Measurements from ENCODE around the gene CCN5. TPM values are rescaled to one million over a fixed set of nuclear protein-coding genes. Genes with fewer than 3 reads are reported as not detected.

CCN5 gene, protein sequence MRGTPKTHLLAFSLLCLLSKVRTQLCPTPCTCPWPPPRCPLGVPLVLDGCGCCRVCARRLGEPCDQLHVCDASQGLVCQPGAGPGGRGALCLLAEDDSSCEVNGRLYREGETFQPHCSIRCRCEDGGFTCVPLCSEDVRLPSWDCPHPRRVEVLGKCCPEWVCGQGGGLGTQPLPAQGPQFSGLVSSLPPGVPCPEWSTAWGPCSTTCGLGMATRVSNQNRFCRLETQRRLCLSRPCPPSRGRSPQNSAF
- not detected in 2 replicates for total RNA-seq (2014; rRNA removed; shearing (Covaris generic))

DNA sequence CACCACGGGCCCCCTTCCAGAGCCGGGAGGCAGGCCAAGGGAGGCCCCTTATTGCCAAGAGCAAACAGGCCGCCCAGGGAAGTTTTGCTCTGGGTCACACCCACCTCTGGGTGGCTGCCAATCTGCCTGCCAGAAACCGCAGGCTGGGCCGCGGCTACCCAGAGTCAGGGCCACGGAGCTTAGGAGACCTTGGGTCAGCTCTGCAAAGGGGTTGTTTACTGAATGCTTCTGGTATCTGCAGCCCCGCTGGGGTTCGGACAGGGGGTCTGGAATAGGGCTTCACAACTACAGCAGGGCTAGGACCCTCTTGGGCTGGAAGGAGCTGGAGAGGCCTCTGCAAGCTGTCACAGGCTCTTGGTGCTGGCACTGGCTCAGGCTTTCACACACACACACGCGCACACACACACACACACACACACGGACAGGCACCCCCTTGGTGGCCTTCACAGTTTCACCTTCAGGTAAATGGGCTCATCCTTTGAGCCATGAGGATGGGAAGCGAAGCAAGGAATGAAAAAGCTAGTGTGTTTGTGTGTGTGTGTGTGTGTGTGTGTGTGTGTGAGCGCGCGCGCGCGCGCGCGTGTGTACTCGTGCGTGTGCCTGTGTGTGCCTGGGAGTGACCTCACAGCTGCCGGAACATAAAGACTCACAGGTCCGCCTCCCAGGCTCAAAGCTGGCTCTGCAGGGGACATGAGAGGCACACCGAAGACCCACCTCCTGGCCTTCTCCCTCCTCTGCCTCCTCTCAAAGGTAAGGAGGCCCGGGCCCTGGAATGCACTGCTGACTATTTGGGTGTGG, at the start of gene CCN5:
TSS of gene CCN5 (plus strand) at position 669 of the 798 bp plus-strand sequence. CDS start at position 691, 22 bp downstream.

DNA sequence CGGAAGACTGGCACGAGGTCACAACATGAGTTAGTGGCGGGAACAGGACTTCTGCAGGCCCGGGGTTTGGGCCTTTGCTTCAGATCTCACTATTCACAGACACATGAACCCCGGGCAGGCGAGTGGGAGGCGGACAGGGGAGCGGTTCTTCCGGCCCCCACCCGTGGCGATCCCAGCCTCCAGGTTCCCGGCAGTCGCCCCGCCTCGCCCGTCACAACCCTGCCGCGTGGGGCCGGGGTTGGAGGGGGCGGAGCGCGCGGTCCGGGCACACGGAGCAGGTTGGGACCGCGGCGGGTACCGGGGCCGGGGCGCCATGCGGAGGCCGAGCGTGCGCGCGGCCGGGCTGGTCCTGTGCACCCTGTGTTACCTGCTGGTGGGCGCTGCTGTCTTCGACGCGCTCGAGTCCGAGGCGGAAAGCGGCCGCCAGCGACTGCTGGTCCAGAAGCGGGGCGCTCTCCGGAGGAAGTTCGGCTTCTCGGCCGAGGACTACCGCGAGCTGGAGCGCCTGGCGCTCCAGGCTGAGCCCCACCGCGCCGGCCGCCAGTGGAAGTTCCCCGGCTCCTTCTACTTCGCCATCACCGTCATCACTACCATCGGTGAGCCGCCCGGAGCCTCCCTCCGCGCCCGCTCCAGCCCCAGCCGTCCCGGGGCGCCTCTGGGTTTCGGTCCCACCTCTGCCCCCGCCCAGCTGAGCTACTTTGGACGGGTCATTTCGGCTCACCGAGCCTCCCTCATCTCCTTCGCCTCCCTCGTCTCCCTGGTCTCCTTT, 30.6 kb downstream of the CCN5 start, which contains the start of gene KCNK15:
TSS of gene KCNK15 (plus strand) at position 268 of the 769 bp plus-strand sequence. CDS start at position 314, 46 bp downstream.

Other genes starting within 250 kb of the CCN5 start
- gene TTPAL, start 239.5 kb upstream of the CCN5 start, total RNA-seq (2014; rRNA removed; shearing (Covaris generic)) = 12.1 and 12.5 TPM in 2 replicates
- gene SERINC3, start 193.3 kb upstream of the CCN5 start, total RNA-seq (2014; rRNA removed; shearing (Covaris generic)) = 77.9 and 91.0 TPM in 2 replicates
- 43.0 and 44.0 TPM in 2 replicates for gene PKIG, start 132.8 kb upstream of the CCN5 start, total RNA-seq (2014; rRNA removed; shearing (Covaris generic))
- gene ADA, start 63.7 kb upstream of the CCN5 start, total RNA-seq (2014; rRNA removed; shearing (Covaris generic)) = 9.7 and 12.3 TPM in 2 replicates
- gene KCNK15, start 30.5 kb downstream of the CCN5 start, total RNA-seq (2014; rRNA removed; shearing (Covaris generic)) = 0.11 TPM in 1 of 2 replicates, not detected in the other
- gene RIMS4, start 95.2 kb downstream of the CCN5 start, total RNA-seq (2014; rRNA removed; shearing (Covaris generic)) = 0.19 TPM in 1 of 2 replicates, not detected in the other
- gene YWHAB, start 170.3 kb downstream of the CCN5 start, total RNA-seq (2014; rRNA removed; shearing (Covaris generic)) = 69.5 and 71.4 TPM in 2 replicates
- gene PABPC1L, start 194.7 kb downstream of the CCN5 start, total RNA-seq (2014; rRNA removed; shearing (Covaris generic)) = 75.0 and 91.4 TPM in 2 replicates
- gene TOMM34, start 245.0 kb downstream of the CCN5 start, total RNA-seq (2014; rRNA removed; shearing (Covaris generic)) = 94.4 and 102 TPM in 2 replicates

Measured in A375 (cell line).